ENCODE results near the gene PRSS21. TPM values are rescaled to one million over a fixed set of nuclear protein-coding genes. Genes with fewer than 3 reads are reported as not detected.

Gene PRSS21
- polyA plus RNA-seq, 3 donors: 2.1 to 9.0 (median 3.1) TPM

DNA sequence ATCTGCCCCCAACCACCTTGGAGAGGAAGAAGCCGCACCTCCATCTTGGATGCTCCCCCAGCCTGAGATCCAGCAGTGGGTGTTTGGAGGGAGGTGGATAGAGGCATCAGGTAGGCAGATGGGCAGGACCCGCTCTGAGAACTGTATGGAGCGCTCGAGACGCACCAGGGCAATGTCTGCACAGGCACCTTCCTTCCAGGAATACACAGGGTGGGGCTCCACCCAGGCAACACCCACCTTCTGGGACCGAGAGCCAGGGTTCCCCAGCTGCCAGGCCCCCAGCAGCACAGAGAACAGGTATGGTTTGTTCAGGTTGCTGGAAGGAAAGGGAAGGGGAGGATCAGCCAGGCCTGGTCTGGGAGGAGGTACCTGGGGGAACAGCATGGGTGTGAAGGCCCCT, 38.5 kb downstream of the PRSS21 start:
- H2AFZ ChIP-seq (ENCODE audit: insufficient read depth, low read depth, low read length, poor library complexity, severe bottlenecking): no peak overlapping the region
- no peaks in the 10 kb centered on the region for H3K36me3 ChIP-seq (replicated peaks in 1 of 2; ENCODE audit: control insufficient read depth in 1 of 2, insufficient read depth in 2 of 2, low read length in 2 of 2)
- H3K9me3 ChIP-seq (replicated peaks in 1 of 2; ENCODE audit: control insufficient read depth in 1 of 2, insufficient read depth in 1 of 2, low read length in 2 of 2): peaks cover 17 to 18% of the 10 kb centered on the region in 2 donors
- H3K4me3 ChIP-seq (replicated peaks in 1 of 3; ENCODE audit: low read depth in 2 of 3, low read length in 3 of 3): no peak overlapping the region
- H3K4me2 ChIP-seq (replicated peaks; ENCODE audit: extremely low read depth, low read length, poor library complexity, severe bottlenecking): no peak overlapping the region
- peaks cover 2 to 4% of the 10 kb centered on the region in 2 donors for H3K36me3 Mint-ChIP-seq
- H3K27ac Mint-ChIP-seq: peak overlapping the region in 1 of 7 donors; percentile 63
- no peak overlapping the region for H3K4me3 Mint-ChIP-seq
- TF ChIP-seq, protein P1, sequence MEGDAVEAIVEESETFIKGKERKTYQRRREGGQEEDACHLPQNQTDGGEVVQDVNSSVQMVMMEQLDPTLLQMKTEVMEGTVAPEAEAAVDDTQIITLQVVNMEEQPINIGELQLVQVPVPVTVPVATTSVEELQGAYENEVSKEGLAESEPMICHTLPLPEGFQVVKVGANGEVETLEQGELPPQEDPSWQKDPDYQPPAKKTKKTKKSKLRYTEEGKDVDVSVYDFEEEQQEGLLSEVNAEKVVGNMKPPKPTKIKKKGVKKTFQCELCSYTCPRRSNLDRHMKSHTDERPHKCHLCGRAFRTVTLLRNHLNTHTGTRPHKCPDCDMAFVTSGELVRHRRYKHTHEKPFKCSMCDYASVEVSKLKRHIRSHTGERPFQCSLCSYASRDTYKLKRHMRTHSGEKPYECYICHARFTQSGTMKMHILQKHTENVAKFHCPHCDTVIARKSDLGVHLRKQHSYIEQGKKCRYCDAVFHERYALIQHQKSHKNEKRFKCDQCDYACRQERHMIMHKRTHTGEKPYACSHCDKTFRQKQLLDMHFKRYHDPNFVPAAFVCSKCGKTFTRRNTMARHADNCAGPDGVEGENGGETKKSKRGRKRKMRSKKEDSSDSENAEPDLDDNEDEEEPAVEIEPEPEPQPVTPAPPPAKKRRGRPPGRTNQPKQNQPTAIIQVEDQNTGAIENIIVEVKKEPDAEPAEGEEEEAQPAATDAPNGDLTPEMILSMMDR (IDR thresholded peaks at IDR 0.05): no peak
- H3K79me2 ChIP-seq (ENCODE audit: insufficient read depth, low read length): no peaks in the 10 kb centered on the region
- peaks cover 23 to 71% (median 34%) of the 10 kb centered on the region in 3 donors for H3K27me3 Mint-ChIP-seq (ENCODE audit: low read depth in 3 of 3)
- intact Hi-C loops (cut with micrococcal nuclease): no loop called here
- 97% methylated on average over 5 of the region's 6 CpGs for WGBS (ENCODE audit: insufficient coverage)
- peaks cover 1 to 9% of the 10 kb centered on the region in 2 donors for H3K4me1 ChIP-seq (ENCODE audit: control insufficient read depth in 1 of 2, insufficient read depth in 2 of 2, low read length in 2 of 2)
- no peak overlapping the region for H3K9ac ChIP-seq (ENCODE audit: insufficient read depth, low read length, poor library complexity, severe bottlenecking)
- H3K27ac ChIP-seq (ENCODE audit: low read depth in 1 of 2, low read length in 2 of 2): no peak overlapping the region
- no peak for DNase-seq
- H3K27me3 ChIP-seq (ENCODE audit: control insufficient read depth in 2 of 2, insufficient read depth in 2 of 2, low read length in 2 of 2): peaks cover 3 to 45% of the 10 kb centered on the region in 2 donors
- peaks cover 13 to 31% (median 20%) of the 10 kb centered on the region in 7 donors for H3K9me3 Mint-ChIP-seq
- H4K20me1 ChIP-seq (ENCODE audit: insufficient read depth, low read length): no peaks in the 10 kb centered on the region
- H3K4me1 Mint-ChIP-seq: peaks cover 9% of the 10 kb centered on the region

GRCh38 chr16:2856061-2856670, 39.1 kb downstream of the PRSS21 start:
- H2AFZ ChIP-seq (ENCODE audit: insufficient read depth, low read depth, low read length, poor library complexity, severe bottlenecking): no peak overlapping the region
- Mint-ChIP-seq H3K36me3 (peaks cover 2 to 4% of the 10 kb centered on the region in 2 donors), H3K27me3 (ENCODE audit: low read depth in 3 of 3) (peaks cover 23 to 70% (median 36%) of the 10 kb centered on the region in 3 donors), H3K4me3 (no peak overlapping the region), H3K27ac (no peak overlapping the region), H3K4me1 (peaks cover 15% of the 10 kb centered on the region), H3K9me3 (peaks cover 14 to 37% (median 23%) of the 10 kb centered on the region in 7 donors)
- 92% methylated on average over 14 of the region's 14 CpGs for WGBS (ENCODE audit: insufficient coverage)
- intact Hi-C loops (cut with micrococcal nuclease): no loop called here
- no peak overlapping the region for H3K9ac ChIP-seq (ENCODE audit: insufficient read depth, low read length, poor library complexity, severe bottlenecking)
- H3K27me3 ChIP-seq (ENCODE audit: control insufficient read depth in 2 of 2, insufficient read depth in 2 of 2, low read length in 2 of 2): peaks cover 3 to 45% of the 10 kb centered on the region in 2 donors
- no peaks in the 10 kb centered on the region for H3K79me2 ChIP-seq (ENCODE audit: insufficient read depth, low read length)
- H3K4me1 ChIP-seq (ENCODE audit: control insufficient read depth in 1 of 2, insufficient read depth in 2 of 2, low read length in 2 of 2): peaks cover 5 to 10% of the 10 kb centered on the region in 2 donors
- no peaks in the 10 kb centered on the region for H3K36me3 ChIP-seq (replicated peaks in 1 of 2; ENCODE audit: control insufficient read depth in 1 of 2, insufficient read depth in 2 of 2, low read length in 2 of 2)
- no peak for DNase-seq
- no peak overlapping the region for H3K4me3 ChIP-seq (replicated peaks in 1 of 3; ENCODE audit: low read depth in 2 of 3, low read length in 3 of 3)
- peaks cover 21 to 22% of the 10 kb centered on the region in 2 donors for H3K9me3 ChIP-seq (replicated peaks in 1 of 2; ENCODE audit: control insufficient read depth in 1 of 2, insufficient read depth in 1 of 2, low read length in 2 of 2)
- no peak overlapping the region for H3K4me2 ChIP-seq (replicated peaks; ENCODE audit: extremely low read depth, low read length, poor library complexity, severe bottlenecking)
- H3K27ac ChIP-seq (ENCODE audit: low read depth in 1 of 2, low read length in 2 of 2): no peak overlapping the region
- TF ChIP-seq, protein P1 (IDR thresholded peaks at IDR 0.05): no peak
- H4K20me1 ChIP-seq (ENCODE audit: insufficient read depth, low read length): no peaks in the 10 kb centered on the region
